H1 (cell line): ENCODE results near the gene LCAT. TPM values are rescaled to one million over a fixed set of nuclear protein-coding genes. Genes with fewer than 3 reads are reported as not detected.

Source experiments
- CTCF ChIA-PET: fragments of 300-600 bp; sonication (Branson Sonifier 250); formaldehyde crosslinking; loops from one replicate; lab custom pipeline; 2021; ENCODE audit not compliant: partially characterized antibody; lab: Charles Lee
- POLR2A ChIA-PET: fragments of 300-600 bp; sonication (Branson Sonifier 250); formaldehyde crosslinking; loops from one replicate; lab custom pipeline; 2021; ENCODE audit warnings: inconsistent platforms; ENCODE audit not compliant: partially characterized antibody; lab: Charles Lee
- DNase-seq, 2 experiments: peaks; one replicate each; pipeline versions ENCODE4 v3.0.0 to v3.0.0-alpha.2; 2010 to 2022; ENCODE audit warnings: low spot score in 2 of 2, low read depth in 1 of 2, mixed read lengths in 1 of 2
- FAIRE-seq: peaks from 2 replicates; lab custom pipeline; 2011; peaks lifted over from hg19 to GRCh38; lab: Jason Lieb, UNC
- H2AFZ ChIP-seq: 2 replicates; pipeline ENCODE4 v1.8.1; 2012; ENCODE audit warnings: low read length, inconsistent platforms
- H2AK5ac ChIP-seq: 2 replicates; pipeline ENCODE4 v1.6.1; 2013; ENCODE audit warnings: low read depth, low read length
- H2BK120ac ChIP-seq: replicated peaks from 2 replicates; pipeline ENCODE3; 2013; ENCODE audit warnings: low read depth, low read length, inconsistent platforms
- H2BK12ac ChIP-seq: 2 replicates; pipeline ENCODE4 v1.6.1; 2013; ENCODE audit warnings: low read depth, low read length
- H2BK15ac ChIP-seq: 2 replicates; pipeline ENCODE4 v1.6.1; 2013; ENCODE audit warnings: low read length
- H2BK20ac ChIP-seq: 2 replicates; pipeline ENCODE4 v1.6.1; 2013; ENCODE audit warnings: low read length
- H2BK5ac ChIP-seq: 2 replicates; pipeline ENCODE4 v1.6.1; 2013; ENCODE audit warnings: low read depth, low read length
- H3K14ac ChIP-seq: 2 replicates; pipeline ENCODE4 v1.6.1; 2013; ENCODE audit warnings: inconsistent platforms; ENCODE audit not compliant: insufficient read length
- H3K18ac ChIP-seq: 2 replicates; pipeline ENCODE4 v1.6.1; 2013; ENCODE audit warnings: low read length; ENCODE audit errors: extremely low read depth
- H3K23ac ChIP-seq: 2 replicates; pipeline ENCODE4 v1.6.1; 2013; ENCODE audit warnings: inconsistent platforms; ENCODE audit not compliant: insufficient read length
- H3K23me2 ChIP-seq: 2 replicates; pipeline ENCODE4 v1.6.1; 2013; ENCODE audit warnings: low read depth, low read length
- H3K27ac ChIP-seq: 2 replicates; pipeline ENCODE4 v1.6.1; 2011; ENCODE audit warnings: low read depth, low read length, inconsistent platforms
- H3K27me3 ChIP-seq, 4 experiments: replicated peaks in 1 of 4; 1 replicate in 1 of 4; 2 replicates in 3 of 4; pipeline versions ENCODE4 v1.6.1 to v1.8.1; 2011 to 2013; ENCODE audit warnings: low read length in 3 of 4, mild to moderate bottlenecking in 3 of 4, inconsistent platforms in 2 of 4, mixed read lengths in 2 of 4, moderate library complexity in 1 of 4; ENCODE audit not compliant: control insufficient read depth in 3 of 4, insufficient read depth in 3 of 4; ENCODE audit errors: extremely low read depth in 1 of 4
- H3K36me3 ChIP-seq, 4 experiments: 2 replicates each; pipeline versions ENCODE4 v1.6.1 to v1.8.1; 2011 to 2013; ENCODE audit warnings: mild to moderate bottlenecking in 4 of 4, low read length in 3 of 4, moderate library complexity in 2 of 4, control low read depth in 1 of 4, inconsistent platforms in 1 of 4; ENCODE audit not compliant: insufficient read depth in 4 of 4, control insufficient read depth in 2 of 4
- H3K4ac ChIP-seq: replicated peaks from 2 replicates; pipeline ENCODE3; 2013; ENCODE audit warnings: low read length, low read depth, mixed read lengths, inconsistent platforms; ENCODE audit not compliant: insufficient read length
- H3K4me1 ChIP-seq, 4 experiments: replicated peaks in 1 of 4; 1 replicate in 1 of 4; 2 replicates in 3 of 4; pipeline versions ENCODE4 v1.6.1 to v1.8.1; 2011 to 2013; ENCODE audit warnings: low read length in 3 of 4, inconsistent platforms in 2 of 4, mixed read lengths in 1 of 4; ENCODE audit not compliant: insufficient read depth in 4 of 4, control insufficient read depth in 3 of 4
- H3K4me2 ChIP-seq, 2 experiments: 2 replicates each; pipeline versions ENCODE4 v1.6.1 to v1.8.1; 2011 to 2013; ENCODE audit warnings: low read depth in 2 of 2, low read length in 2 of 2, control low read depth in 1 of 2, inconsistent platforms in 1 of 2, mild to moderate bottlenecking in 1 of 2; ENCODE audit not compliant: insufficient read depth in 1 of 2
- H3K4me3 ChIP-seq, 4 experiments: fragments of 200-600, 300-600 bp in 1 of 4; sonication (generic), shearing (Covaris generic), sonication (Bioruptor Twin) in 1 of 4; 2 replicates each; pipeline versions ENCODE4 v1.5.1 to v1.8.1; 2011 to 2016; ENCODE audit warnings: low read length in 4 of 4, low read depth in 3 of 4, control low read depth in 2 of 4, inconsistent platforms in 2 of 4, mild to moderate bottlenecking in 2 of 4, mixed read lengths in 1 of 4, moderate library complexity in 1 of 4; ENCODE audit not compliant: insufficient read depth in 2 of 4; ENCODE audit errors: extremely low read depth in 1 of 4
- H3K56ac ChIP-seq: replicated peaks from 2 replicates; pipeline ENCODE3; 2013; ENCODE audit warnings: low read depth, mild to moderate bottlenecking, mixed read lengths, low read length, inconsistent platforms; ENCODE audit not compliant: insufficient read length
- H3K79me1 ChIP-seq: 2 replicates; pipeline ENCODE4 v1.6.1; 2013; ENCODE audit warnings: low read depth, low read length, control low read depth
- H3K79me2 ChIP-seq, 2 experiments: 2 replicates each; pipeline versions ENCODE4 v1.6.1 to v1.8.1; 2012 to 2013; ENCODE audit warnings: low read length in 2 of 2, mild to moderate bottlenecking in 2 of 2, inconsistent platforms in 1 of 2; ENCODE audit not compliant: insufficient read depth in 2 of 2, control insufficient read depth in 1 of 2
- H3K9ac ChIP-seq, 4 experiments: replicated peaks in 1 of 4; 1 replicate in 1 of 4; 2 replicates in 3 of 4; pipeline versions ENCODE4 v1.6.1 to v1.8.1; 2011 to 2013; ENCODE audit warnings: low read depth in 3 of 4, low read length in 3 of 4, control low read depth in 2 of 4, mild to moderate bottlenecking in 2 of 4, moderate library complexity in 2 of 4, inconsistent platforms in 1 of 4; ENCODE audit errors: extremely low read depth in 1 of 4
- H3K9me3 ChIP-seq, 2 experiments: 2 replicates each; pipeline versions ENCODE4 v1.6.1 to v1.8.1; 2012 to 2013; ENCODE audit warnings: mild to moderate bottlenecking in 2 of 2, moderate library complexity in 2 of 2, control low read depth in 1 of 2, inconsistent platforms in 1 of 2, low read depth in 1 of 2, low read length in 1 of 2, mixed read lengths in 1 of 2; ENCODE audit not compliant: insufficient read depth in 2 of 2
- H4K20me1 ChIP-seq, 2 experiments: replicated peaks in 1 of 2; 2 replicates each; pipeline versions ENCODE3 to v1.8.1; 2011 to 2013; ENCODE audit warnings: inconsistent platforms in 2 of 2, low read length in 2 of 2, mild to moderate bottlenecking in 1 of 2; ENCODE audit not compliant: insufficient read depth in 2 of 2, control insufficient read depth in 1 of 2
- H4K5ac ChIP-seq: 2 replicates; pipeline ENCODE4 v1.6.1; 2013; ENCODE audit warnings: low read length, low read depth, mixed read lengths, inconsistent platforms; ENCODE audit not compliant: insufficient read length
- H4K8ac ChIP-seq: 2 replicates; pipeline ENCODE4 v1.8.0; 2013; ENCODE audit warnings: mild to moderate bottlenecking, moderate library complexity, low read length, inconsistent platforms; ENCODE audit not compliant: insufficient read depth; ENCODE audit errors: extremely low read depth
- H4K91ac ChIP-seq: replicated peaks from 2 replicates; pipeline ENCODE3; 2013; ENCODE audit warnings: low read length, mixed read lengths, inconsistent platforms; ENCODE audit not compliant: insufficient read length
- ATF3 ChIP-seq: IDR thresholded peaks from 2 replicates; pipeline ENCODE4 v1.6.1; 2011; ENCODE audit warnings: low read depth, mild to moderate bottlenecking, low read length; ENCODE audit not compliant: insufficient read depth
- BACH1 ChIP-seq: IDR thresholded peaks from 2 replicates; pipeline ENCODE4 v1.6.1; 2012; ENCODE audit warnings: low read length, improper control_type of control experiment
- BCL11A ChIP-seq, 2 experiments: IDR thresholded peaks; one replicate each; pipeline ENCODE4 v1.6.1; 2011; ENCODE audit warnings: low read depth in 2 of 2, low read length in 2 of 2, mild to moderate bottlenecking in 2 of 2
- BRCA1 ChIP-seq: IDR thresholded peaks from 2 replicates; pipeline ENCODE4 v1.6.1; 2012; ENCODE audit warnings: low read depth, low read length, improper control_type of control experiment
- CHD2 ChIP-seq: IDR thresholded peaks from 2 replicates; pipeline ENCODE4 v1.6.1; 2012; ENCODE audit warnings: low read length, improper control_type of control experiment
- EGR1 ChIP-seq: IDR thresholded peaks from 2 replicates; pipeline ENCODE4 v1.6.1; 2011; ENCODE audit warnings: low read depth, low read length, borderline replicate concordance
- GABPA ChIP-seq: IDR thresholded peaks from 2 replicates; pipeline ENCODE4 v1.6.1; 2011; ENCODE audit warnings: mild to moderate bottlenecking, low read length, moderate library complexity, borderline replicate concordance; ENCODE audit not compliant: insufficient read depth
- JUND ChIP-seq: IDR thresholded peaks from 2 replicates; pipeline ENCODE4 v1.6.1; 2011; ENCODE audit warnings: mild to moderate bottlenecking, improper control_type of control experiment, low read length
- MAFK ChIP-seq: IDR thresholded peaks from 2 replicates; pipeline ENCODE4 v1.6.1; 2012; ENCODE audit warnings: low read depth, mild to moderate bottlenecking, improper control_type of control experiment, low read length
- POLR2A ChIP-seq, 2 experiments: IDR thresholded peaks; 1 replicate in 1 of 2; 2 replicates in 1 of 2; pipeline ENCODE4 v1.6.1; 2011; ENCODE audit warnings: low read depth in 2 of 2, low read length in 2 of 2, mild to moderate bottlenecking in 2 of 2; ENCODE audit errors: control extremely low read depth in 1 of 2
- SP2 ChIP-seq: IDR thresholded peaks from 2 replicates; pipeline ENCODE4 v1.6.1; 2012; ENCODE audit warnings: mild to moderate bottlenecking, low read length, inconsistent platforms
- WGBS, 2 experiments: shearing (Covaris generic) in 1 of 2; methylation state at CpG; one replicate each; pipeline versions ENCODE4 v1.1.6 to v1.1.7; 2013 to 2015; ENCODE audit warnings: low lambda C conversion rate in 2 of 2, mixed read lengths in 2 of 2, inconsistent platforms in 1 of 2, low coverage in 1 of 2, missing lambda C conversion rate in 1 of 2; ENCODE audit not compliant: insufficient replicate concordance in 2 of 2, insufficient coverage in 1 of 2, insufficient read length in 1 of 2; ENCODE audit errors: extremely low coverage in 1 of 2, missing lambda C conversion rate in 1 of 2; 5-methylcytosine and 5-hydroxymethylcytosine counted together
- polyA plus RNA-seq, 7 experiments: library from polyadenylated mRNA; depleted of rRNA in 3 of 7; stranded (reverse) in 5 of 7; unstranded in 2 of 7; fragments of >200 nt in 5 of 7; fragments of 200-250 nt in 2 of 7; gene quantifications; 1 replicate in 5 of 7; 2 replicates in 1 of 7; 4 replicates in 1 of 7; pipeline versions ENCODE4 v1.2.1 to v1.2.3, GENCODE V29; 2011 to 2013; ENCODE audit warnings: missing spikeins in 2 of 7, mixed read lengths in 2 of 7
- total RNA-seq: library from RNA; stranded (reverse); fragmentation: NEBNext Ultra II Directional; extraction: Animal tissue kit (Norgen Biotek cat#: 25700); gene quantifications from 2 replicates; pipeline ENCODE4 v1.2.1, GENCODE V29; 2021
- TF ChIP-seq, protein P1 (sequence below): IDR thresholded peaks from 2 replicates; pipeline ENCODE4 v1.6.1; 2011; ENCODE audit warnings: low read length, improper control_type of control experiment

Gene LCAT
- total and polyA plus RNA-seq, 2 of the 8 experiments (the other 6 are each of a cell fraction or from before 2014, with no cell fraction given): 9.4 to 19.6 TPM

DNA sequence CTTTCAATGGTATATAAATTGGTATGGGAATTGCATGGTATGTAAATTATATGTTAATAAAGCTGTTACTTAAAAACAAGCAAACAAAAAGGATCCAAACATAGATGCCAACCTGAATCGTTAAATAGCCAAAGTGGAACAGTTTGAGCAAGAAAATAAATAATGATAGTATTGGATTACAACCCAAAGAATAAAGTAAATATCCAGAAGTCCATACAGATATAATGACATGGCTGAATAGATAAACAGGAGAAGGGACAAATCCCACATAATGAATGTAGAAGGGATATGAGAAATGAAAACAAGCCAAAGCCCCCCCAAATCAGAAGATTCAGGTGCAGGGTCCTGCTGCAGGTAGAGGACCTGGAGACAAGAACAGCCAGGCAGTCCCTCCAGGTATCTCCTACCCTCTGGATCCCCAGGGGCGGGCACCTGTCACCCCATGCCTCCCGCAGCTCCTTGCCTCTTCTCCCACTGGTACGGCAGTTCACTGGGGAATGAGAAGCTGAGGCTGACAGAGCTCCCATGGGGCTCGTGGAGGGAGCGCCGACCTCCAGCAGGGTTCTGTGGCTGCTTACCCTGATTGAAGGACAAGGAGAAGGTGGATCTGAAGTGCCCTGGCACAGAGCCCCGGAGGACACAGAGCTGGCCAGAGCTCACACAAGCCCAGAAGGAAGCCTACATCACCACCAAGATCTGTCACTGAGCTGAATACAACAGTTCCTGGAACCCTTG, 9.9 kb upstream of the LCAT start:
- Histone ChIP-seq H2AK5ac (no peak overlapping the region), H3K4me2 (no peak overlapping the region), H2BK120ac (no peak overlapping the region), H3K9me3 (no peaks in the 10 kb centered on the region), H3K27ac (no peak overlapping the region), H2BK5ac (no peak overlapping the region), H3K4me3 (no peak overlapping the region), H3K79me1 (no peaks in the 10 kb centered on the region), H2BK15ac (no peak overlapping the region), H3K79me2 (no peaks in the 10 kb centered on the region), H4K20me1 (peaks cover 2 to 20% of the 10 kb centered on the region in 2 experiments), H3K18ac (no peak overlapping the region), H3K23ac (no peak overlapping the region), H2BK20ac (no peak overlapping the region), H4K5ac (no peak overlapping the region), H3K56ac (no peak overlapping the region), H2AFZ (no peak overlapping the region), H4K8ac (no peak overlapping the region), H3K4ac (no peak overlapping the region), H3K36me3 (peaks cover 7 to 39% (median 24%) of the 10 kb centered on the region in 4 experiments), H3K27me3 (no peaks in the 10 kb centered on the region), H4K91ac (no peak overlapping the region), H3K4me1 (no peaks in the 10 kb centered on the region), H2BK12ac (no peak overlapping the region), H3K14ac (no peak overlapping the region), H3K23me2 (peaks cover 3% of the 10 kb centered on the region; the same call in 1 of the 2 replicates), H3K9ac (no peak overlapping the region)
- 97% methylated on average over 8 of the region's 8 CpGs; no CpG with 5 or more reads in 1 of the 2 experiments for WGBS, 2 experiments
- DNase-seq (no peak), FAIRE-seq (no peak)
- CTCF ChIA-PET: interaction anchor here (0.6 to 2.4 kb wide), 5 partner anchors 10 to 159 kb away, joined by 3 to 11 read pairs (median 4); partner anchors contain the start of gene LCAT
- POLR2A ChIA-PET: interaction anchor here (1.6 to 8.5 kb wide), 4 partner anchors 9 to 19 kb away, joined by 3 to 47 read pairs (median 6); partner anchors contain the start of gene PSMB10
- no peak for TF ChIP-seq ATF3
- no peak for TF ChIP-seq JUND
- no peak for TF ChIP-seq CHD2
- TF ChIP-seq BACH1: no peak
- TF ChIP-seq GABPA: no peak
- TF ChIP-seq BCL11A (IDR thresholded peaks at IDR 0.05; ENCODE audit: low read depth in 2 of 2, low read length in 2 of 2): no peak
- no peak for TF ChIP-seq MAFK
- no peak for TF ChIP-seq BRCA1
- no peak for TF ChIP-seq EGR1
- no peak for TF ChIP-seq SP2
- TF ChIP-seq, protein P1, sequence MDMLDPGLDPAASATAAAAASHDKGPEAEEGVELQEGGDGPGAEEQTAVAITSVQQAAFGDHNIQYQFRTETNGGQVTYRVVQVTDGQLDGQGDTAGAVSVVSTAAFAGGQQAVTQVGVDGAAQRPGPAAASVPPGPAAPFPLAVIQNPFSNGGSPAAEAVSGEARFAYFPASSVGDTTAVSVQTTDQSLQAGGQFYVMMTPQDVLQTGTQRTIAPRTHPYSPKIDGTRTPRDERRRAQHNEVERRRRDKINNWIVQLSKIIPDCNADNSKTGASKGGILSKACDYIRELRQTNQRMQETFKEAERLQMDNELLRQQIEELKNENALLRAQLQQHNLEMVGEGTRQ: no peak
- no peak for TF ChIP-seq POLR2A (IDR thresholded peaks at IDR 0.05; ENCODE audit: control extremely low read depth in 1 of 2, low read depth in 2 of 2, low read length in 2 of 2)
